ENCODE measurements around the gene TIAM1. TPM values are rescaled to one million over a fixed set of nuclear protein-coding genes. Genes with fewer than 3 reads are reported as not detected.

TIAM1 gene
- total RNA-seq, 2 donors from 2014 or later: 23.4 to 63.4 TPM

GRCh38 chr21:31346256-31346821 is 2.3 kb upstream of the TIAM1 start:
- H3K4me3 Mint-ChIP-seq: peak overlapping the region; percentile 41
- H3K4me1 Mint-ChIP-seq: peaks cover 27% of the 10 kb centered on the region
- peaks cover 9% of the 10 kb centered on the region for H3K36me3 Mint-ChIP-seq (ENCODE audit: low read depth)
- peak; percentile 71 for ATAC-seq (replicated peaks)
- no peaks in the 10 kb centered on the region for H3K9me3 Mint-ChIP-seq
- peak overlapping the region; percentile 3 for H3K27ac Mint-ChIP-seq
- H3K27me3 Mint-ChIP-seq: no peaks in the 10 kb centered on the region

- ATAC-seq (replicated peaks): no peak
- Mint-ChIP-seq H3K4me3 (peak overlapping the region; percentile 94), H3K9me3 (no peaks in the 10 kb centered on the region), H3K27ac (peak overlapping the region; percentile 91), H3K4me1 (peaks cover 33% of the 10 kb centered on the region), H3K36me3 (ENCODE audit: low read depth) (peaks cover 9% of the 10 kb centered on the region), H3K27me3 (no peaks in the 10 kb centered on the region)
Observed at GRCh38 chr21:31345136-31345535, 1.1 kb upstream of the TIAM1 start.

GRCh38 chr21:31343030-31343510 is 991 bp downstream of the TIAM1 start:
- Mint-ChIP-seq H3K4me3 (peak overlapping the region; percentile 94), H3K27ac (peak overlapping the region; percentile 91), H3K9me3 (no peaks in the 10 kb centered on the region), H3K4me1 (peaks cover 38% of the 10 kb centered on the region), H3K27me3 (no peaks in the 10 kb centered on the region), H3K36me3 (ENCODE audit: low read depth) (peaks cover 22% of the 10 kb centered on the region)
- ATAC-seq (replicated peaks): no peak

- H3K27me3 Mint-ChIP-seq: no peaks in the 10 kb centered on the region
- peaks cover 28% of the 10 kb centered on the region for H3K36me3 Mint-ChIP-seq (ENCODE audit: low read depth)
- H3K27ac Mint-ChIP-seq: peak overlapping the region; percentile 91
- H3K9me3 Mint-ChIP-seq: no peaks in the 10 kb centered on the region
- H3K4me1 Mint-ChIP-seq: peaks cover 35% of the 10 kb centered on the region
- peak overlapping the region; percentile 94 for H3K4me3 Mint-ChIP-seq
- ATAC-seq (replicated peaks): no peak
Observed at GRCh38 chr21:31342348-31342747, 1.7 kb downstream of the TIAM1 start.

- Mint-ChIP-seq H3K9me3 (no peaks in the 10 kb centered on the region), H3K4me1 (peaks cover 39% of the 10 kb centered on the region), H3K36me3 (ENCODE audit: low read depth) (peaks cover 41% of the 10 kb centered on the region), H3K27ac (peak overlapping the region; percentile 75), H3K27me3 (no peaks in the 10 kb centered on the region), H3K4me3 (peak overlapping the region; percentile 94)
- ATAC-seq (replicated peaks): peak; percentile 56
Observed at GRCh38 chr21:31340942-31341487, 3.0 kb downstream of the TIAM1 start.

GRCh38 chr21:31340514-31340913 is 3.5 kb downstream of the TIAM1 start:
- Mint-ChIP-seq H3K27ac (peak overlapping the region; percentile 75), H3K9me3 (no peaks in the 10 kb centered on the region), H3K36me3 (ENCODE audit: low read depth) (peaks cover 46% of the 10 kb centered on the region), H3K4me1 (peaks cover 40% of the 10 kb centered on the region), H3K4me3 (peak overlapping the region; percentile 94), H3K27me3 (no peaks in the 10 kb centered on the region)
- ATAC-seq (replicated peaks): peak; percentile 15

GRCh38 chr21:31339721-31340120 is 4.3 kb downstream of the TIAM1 start:
- peaks cover 54% of the 10 kb centered on the region for H3K36me3 Mint-ChIP-seq (ENCODE audit: low read depth)
- peak overlapping the region; percentile 94 for H3K4me3 Mint-ChIP-seq
- ATAC-seq (replicated peaks): no peak
- no peak overlapping the region for H3K27ac Mint-ChIP-seq
- peaks cover 37% of the 10 kb centered on the region for H3K4me1 Mint-ChIP-seq
- no peaks in the 10 kb centered on the region for H3K27me3 Mint-ChIP-seq
- no peaks in the 10 kb centered on the region for H3K9me3 Mint-ChIP-seq

GRCh38 chr21:31338908-31339368 is 5.1 kb downstream of the TIAM1 start:
- peaks cover 32% of the 10 kb centered on the region for H3K4me1 Mint-ChIP-seq
- H3K4me3 Mint-ChIP-seq: peak overlapping the region; percentile 94
- no peak overlapping the region for H3K27ac Mint-ChIP-seq
- peaks cover 58% of the 10 kb centered on the region for H3K36me3 Mint-ChIP-seq (ENCODE audit: low read depth)
- no peaks in the 10 kb centered on the region for H3K27me3 Mint-ChIP-seq
- ATAC-seq (replicated peaks): no peak
- no peaks in the 10 kb centered on the region for H3K9me3 Mint-ChIP-seq

GRCh38 chr21:31337996-31338907 is 5.8 kb downstream of the TIAM1 start:
- no peaks in the 10 kb centered on the region for H3K27me3 Mint-ChIP-seq
- ATAC-seq (replicated peaks): no peak

GRCh38 chr21:31337086-31337485 is 7.0 kb downstream of the TIAM1 start:
- no peak overlapping the region for H3K27ac Mint-ChIP-seq

More at GRCh38 chr21:31337996-31338907, 5.8 kb downstream of the TIAM1 start:
- Mint-ChIP-seq H3K9me3 (no peaks in the 10 kb centered on the region), H3K4me3 (no peak overlapping the region), H3K36me3 (ENCODE audit: low read depth) (peaks cover 59% of the 10 kb centered on the region), H3K4me1 (peaks cover 35% of the 10 kb centered on the region), H3K27ac (no peak overlapping the region)

GRCh38 chr21:31336739-31337040 is 7.4 kb downstream of the TIAM1 start:
- no peaks in the 10 kb centered on the region for H3K9me3 Mint-ChIP-seq
- H3K4me1 Mint-ChIP-seq: peaks cover 39% of the 10 kb centered on the region

More at GRCh38 chr21:31337086-31337485, 7.0 kb downstream of the TIAM1 start:
- H3K4me1 Mint-ChIP-seq: peaks cover 39% of the 10 kb centered on the region
- no peaks in the 10 kb centered on the region for H3K27me3 Mint-ChIP-seq
- ATAC-seq (replicated peaks): no peak
- no peak overlapping the region for H3K4me3 Mint-ChIP-seq
- peaks cover 66% of the 10 kb centered on the region for H3K36me3 Mint-ChIP-seq (ENCODE audit: low read depth)
- no peaks in the 10 kb centered on the region for H3K9me3 Mint-ChIP-seq

GRCh38 chr21:31335957-31336738 is 7.9 kb downstream of the TIAM1 start:
- Mint-ChIP-seq H3K36me3 (ENCODE audit: low read depth) (peaks cover 75% of the 10 kb centered on the region), H3K27ac (peak overlapping the region; percentile 11), H3K4me3 (peak overlapping the region; percentile 23), H3K9me3 (no peaks in the 10 kb centered on the region), H3K4me1 (peaks cover 36% of the 10 kb centered on the region), H3K27me3 (no peaks in the 10 kb centered on the region)
- ATAC-seq (replicated peaks): peak; percentile 78

More at GRCh38 chr21:31336739-31337040, 7.4 kb downstream of the TIAM1 start:
- Mint-ChIP-seq H3K4me3 (peak overlapping the region; percentile 23), H3K36me3 (ENCODE audit: low read depth) (peaks cover 70% of the 10 kb centered on the region), H3K27me3 (no peaks in the 10 kb centered on the region), H3K27ac (peak overlapping the region; percentile 11)
- no peak for ATAC-seq (replicated peaks)

GRCh38 chr21:31334648-31335121 is 9.4 kb downstream of the TIAM1 start:
- Mint-ChIP-seq H3K36me3 (ENCODE audit: low read depth) (peaks cover 88% of the 10 kb centered on the region), H3K4me1 (peaks cover 23% of the 10 kb centered on the region), H3K4me3 (no peak overlapping the region), H3K9me3 (no peaks in the 10 kb centered on the region), H3K27me3 (no peaks in the 10 kb centered on the region), H3K27ac (no peak overlapping the region)
- no peak for ATAC-seq (replicated peaks)

GRCh38 chr21:31332525-31332924 is 11.5 kb downstream of the TIAM1 start:
- Mint-ChIP-seq H3K36me3 (ENCODE audit: low read depth) (peaks cover 79% of the 10 kb centered on the region), H3K4me3 (peak overlapping the region; percentile 27)

More at GRCh38 chr21:31332525-31332924, 11.5 kb downstream of the TIAM1 start:
- no peaks in the 10 kb centered on the region for H3K9me3 Mint-ChIP-seq
- peaks cover 27% of the 10 kb centered on the region for H3K4me1 Mint-ChIP-seq
- peak overlapping the region; percentile 60 for H3K27ac Mint-ChIP-seq
- H3K27me3 Mint-ChIP-seq: no peaks in the 10 kb centered on the region
- peak; percentile 59 for ATAC-seq (replicated peaks)
